ENCODE results near the gene ZNF491. TPM values are rescaled to one million over a fixed set of nuclear protein-coding genes. Genes with fewer than 3 reads are reported as not detected.

The ZNF491 gene
- polyA plus RNA-seq, 1 donor from 2014 or later: 29.8 TPM

GRCh38 chr19:11797491-11797890 is 832 bp upstream of the ZNF491 start:
- Histone ChIP-seq H3K27me3 (ENCODE audit: insufficient read depth, low read depth, low read length) (no peaks in the 10 kb centered on the region), H3K4me3 (ENCODE audit: low read length) (peak overlapping the region; percentile 90), H3F3A (ENCODE audit: insufficient read depth, low read length, poor library complexity, severe bottlenecking) (no peaks in the 10 kb centered on the region), H4K20me1 (ENCODE audit: insufficient read depth) (no peaks in the 10 kb centered on the region), H3K36me3 (ENCODE audit: insufficient read depth, low read length) (peaks cover 1% of the 10 kb centered on the region), H3K9ac (ENCODE audit: low read length) (peak overlapping the region; percentile 97), H3K79me2 (replicated peaks; ENCODE audit: insufficient read depth, low read length) (peaks cover 25% of the 10 kb centered on the region), H3K27ac (ENCODE audit: low read length) (peak overlapping the region; percentile 97), H3K4me2 (ENCODE audit: low read length) (peak overlapping the region; percentile 57), H3K9me2 (ENCODE audit: insufficient read depth, low read length) (no peaks in the 10 kb centered on the region), H2AFZ (ENCODE audit: low read depth, low read length) (no peak overlapping the region), H3K9me3 (ENCODE audit: low read length) (no peaks in the 10 kb centered on the region)
- TF ChIP-seq MXI1 (conservative IDR thresholded peaks at IDR 0.05; ENCODE audit: poor library complexity, severe bottlenecking) (no peak), SMC3 (conservative IDR thresholded peaks at IDR 0.05; ENCODE audit: poor library complexity) (peak; percentile 60), TAF1 (IDR thresholded peaks at IDR 0.05; ENCODE audit: low read depth) (no peak), EP300 (conservative IDR thresholded peaks at IDR 0.05; ENCODE audit: poor library complexity, severe bottlenecking) (no peak), CTCF (IDR thresholded peaks at IDR 0.05; ENCODE audit: poor library complexity, severe bottlenecking) (peak; percentile 80), RAD21 (conservative IDR thresholded peaks at IDR 0.05) (peak; percentile 74), EZH2 (IDR thresholded peaks at IDR 0.05; ENCODE audit: borderline replicate concordance, insufficient read depth, low read length, poor library complexity, severe bottlenecking) (no peak), REST (IDR thresholded peaks at IDR 0.05; ENCODE audit: borderline replicate concordance) (no peak)

GRCh38 chr19:11806354-11807098 is 8.2 kb downstream of the ZNF491 start:
- no peaks in the 10 kb centered on the region for H3K27me3 ChIP-seq (ENCODE audit: insufficient read depth, low read depth, low read length)
- peaks cover 17% of the 10 kb centered on the region for H3K79me2 ChIP-seq (replicated peaks; ENCODE audit: insufficient read depth, low read length)
- no peaks in the 10 kb centered on the region for H3K9me2 ChIP-seq (ENCODE audit: insufficient read depth, low read length)
- peaks cover 29% of the 10 kb centered on the region for H3K9me3 ChIP-seq (ENCODE audit: low read length)
- H3K9ac ChIP-seq (ENCODE audit: low read length): no peak overlapping the region
- H3K4me2 ChIP-seq (ENCODE audit: low read length): no peak overlapping the region
- TF ChIP-seq REST (IDR thresholded peaks at IDR 0.05; ENCODE audit: borderline replicate concordance) (no peak), POLR2AphosphoS5 (IDR thresholded peaks at IDR 0.05) (no peak), RAD21 (conservative IDR thresholded peaks at IDR 0.05) (no peak), SMC3 (conservative IDR thresholded peaks at IDR 0.05; ENCODE audit: poor library complexity) (no peak), EP300 (conservative IDR thresholded peaks at IDR 0.05; ENCODE audit: poor library complexity, severe bottlenecking) (no peak), MXI1 (conservative IDR thresholded peaks at IDR 0.05; ENCODE audit: poor library complexity, severe bottlenecking) (no peak), CTCF (IDR thresholded peaks at IDR 0.05; ENCODE audit: poor library complexity, severe bottlenecking) (no peak), EZH2 (IDR thresholded peaks at IDR 0.05; ENCODE audit: borderline replicate concordance, insufficient read depth, low read length, poor library complexity, severe bottlenecking) (no peak), TAF1 (IDR thresholded peaks at IDR 0.05; ENCODE audit: low read depth) (no peak)
- no peaks in the 10 kb centered on the region for H3F3A ChIP-seq (ENCODE audit: insufficient read depth, low read length, poor library complexity, severe bottlenecking)
- H4K20me1 ChIP-seq (ENCODE audit: insufficient read depth): no peaks in the 10 kb centered on the region
- H2AFZ ChIP-seq (ENCODE audit: low read depth, low read length): no peak overlapping the region
- no peak overlapping the region for H3K4me3 ChIP-seq (ENCODE audit: low read length)
- H3K27ac ChIP-seq (ENCODE audit: low read length): no peak overlapping the region
- H3K36me3 ChIP-seq (ENCODE audit: insufficient read depth, low read length): peaks cover 30% of the 10 kb centered on the region

Data from neural cell (in vitro differentiated cells).